WI38 (cell line): ENCODE data around the gene PAK6.

Source experiments
- H3K4me3 ChIP-seq: 2 replicates; pipeline ENCODE4 v1.5.1; 2011; ENCODE audit warnings: low read depth, mild to moderate bottlenecking, control low read depth, low read length
- CTCF ChIP-seq: IDR thresholded peaks from 2 replicates; pipeline ENCODE4 v1.5.1; 2012; ENCODE audit warnings: low read depth, mild to moderate bottlenecking, control low read depth, low read length

Gene PAK6

GRCh38 chr15:40287968-40288367 lies 49.1 kb downstream of the PAK6 start:
- no peak overlapping the region for H3K4me3 ChIP-seq

GRCh38 chr15:40289140-40289775 lies 50.4 kb downstream of the PAK6 start:
- no peak for TF ChIP-seq CTCF

More at GRCh38 chr15:40287968-40288367, 49.1 kb downstream of the PAK6 start:
- TF ChIP-seq CTCF: no peak

GRCh38 chr15:40290545-40290917 lies 51.7 kb downstream of the PAK6 start:
- TF ChIP-seq CTCF: no peak
- no peak overlapping the region for H3K4me3 ChIP-seq

More at GRCh38 chr15:40289140-40289775, 50.4 kb downstream of the PAK6 start:
- no peak overlapping the region for H3K4me3 ChIP-seq

GRCh38 chr15:40290918-40291574 lies 52.2 kb downstream of the PAK6 start:
- no peak for TF ChIP-seq CTCF
- peak overlapping the region; percentile 47 for H3K4me3 ChIP-seq

- TF ChIP-seq CTCF: no peak
- no peak overlapping the region for H3K4me3 ChIP-seq
Measured at GRCh38 chr15:40292246-40292645, 53.4 kb downstream of the PAK6 start.

GRCh38 chr15:40293006-40293405 lies 54.1 kb downstream of the PAK6 start:
- H3K4me3 ChIP-seq: no peak overlapping the region
- no peak for TF ChIP-seq CTCF
